Activated B cell treated with CpG ODN at 0.5 μM for 24 hours (primary cell): ENCODE measurements around the gene RYR1. TPM values are rescaled to one million over a fixed set of nuclear protein-coding genes. Genes with fewer than 3 reads are reported as not detected.

ENCODE experiments used
- ATAC-seq: fragments of 200-7000 bp; cut with Tn5 transposase; one replicate; pipeline ENCODE4 v1.10.0; 2021; ENCODE audit warnings: low read depth, mild to moderate bottlenecking, moderate library complexity
- CTCF ChIA-PET: fragments of 350-600 bp; sonication (Branson Sonifier 250); formaldehyde crosslinking; loops from one replicate; lab custom pipeline; 2021; ENCODE audit warnings: antibody characterized with exemption; lab: Charles Lee
- POLR2A ChIA-PET: fragments of 350-600 bp; sonication (Branson Sonifier 250); formaldehyde crosslinking; loops from one replicate; lab custom pipeline; 2021; ENCODE audit warnings: antibody characterized with exemption; lab: Charles Lee
- DNase-seq: peaks from one replicate; pipeline ENCODE4 v3.0.0; 2022
- H3K27ac Mint-ChIP-seq: one replicate; pipeline ENCODE4 v1.8.0; 2020; ENCODE audit warnings: mixed read lengths
- H3K27me3 Mint-ChIP-seq: one replicate; pipeline ENCODE4 v1.8.0; 2021; ENCODE audit warnings: mixed read lengths
- H3K36me3 Mint-ChIP-seq: one replicate; pipeline ENCODE4 v1.8.0; 2021; ENCODE audit warnings: low read depth, mixed read lengths
- H3K4me1 Mint-ChIP-seq: one replicate; pipeline ENCODE4 v1.8.0; 2021; ENCODE audit warnings: mixed read lengths
- H3K4me3 Mint-ChIP-seq: one replicate; pipeline ENCODE4 v1.8.0; 2020; ENCODE audit warnings: mild to moderate bottlenecking, mixed read lengths
- H3K9me3 Mint-ChIP-seq: one replicate; pipeline ENCODE4 v1.8.0; 2020; ENCODE audit warnings: mixed read lengths
- intact Hi-C: fragments of 100-400 bp; cut with micrococcal nuclease; formaldehyde crosslinking; loops from one replicate; pipeline ENCODE4 v1.15.1; 2024
- total RNA-seq: library from RNA; stranded (reverse); gene quantifications from 2 replicates; pipeline ENCODE4 v1.2.3, GENCODE V29; 2022
- TF ChIP-seq, protein P1 (sequence below): fragments of 200-600 bp; IDR thresholded peaks from one replicate; pipeline ENCODE4 v1.8.0; 2022; ENCODE audit warnings: antibody characterized with exemption, mild to moderate bottlenecking

Gene RYR1
- total RNA-seq, 1 donor from 2014 or later: 4.1 TPM

DNA sequence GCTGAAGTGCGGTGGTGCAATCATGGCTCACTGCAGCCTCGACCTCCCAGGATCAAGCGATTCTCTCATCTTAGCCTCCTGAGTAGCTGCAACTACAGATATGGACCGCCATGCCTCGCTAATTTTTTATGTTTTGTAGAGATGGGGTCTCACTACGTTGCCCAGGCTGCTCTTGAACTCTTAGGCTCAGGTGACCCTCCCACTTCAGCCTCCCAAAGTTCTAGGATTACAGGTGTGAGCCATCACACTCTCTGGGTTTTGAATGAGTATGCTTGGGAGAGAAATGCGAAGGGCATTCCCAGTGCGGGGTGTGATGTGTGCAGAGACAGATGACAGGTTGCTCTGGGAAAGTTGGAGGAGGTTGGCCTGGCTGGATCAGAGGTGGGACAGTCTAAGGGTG, 49.0 kb downstream of the RYR1 start:
- intact Hi-C loops: no loop called here
- Mint-ChIP-seq H3K36me3 (no peaks in the 10 kb centered on the region), H3K4me3 (no peak overlapping the region), H3K9me3 (no peaks in the 10 kb centered on the region), H3K4me1 (no peaks in the 10 kb centered on the region), H3K27me3 (peaks cover 2% of the 10 kb centered on the region), H3K27ac (no peak overlapping the region)
- ChIA-PET CTCF (no interaction called here), POLR2A (no interaction called here)
- DNase-seq: no peak
- TF ChIP-seq, protein P1, sequence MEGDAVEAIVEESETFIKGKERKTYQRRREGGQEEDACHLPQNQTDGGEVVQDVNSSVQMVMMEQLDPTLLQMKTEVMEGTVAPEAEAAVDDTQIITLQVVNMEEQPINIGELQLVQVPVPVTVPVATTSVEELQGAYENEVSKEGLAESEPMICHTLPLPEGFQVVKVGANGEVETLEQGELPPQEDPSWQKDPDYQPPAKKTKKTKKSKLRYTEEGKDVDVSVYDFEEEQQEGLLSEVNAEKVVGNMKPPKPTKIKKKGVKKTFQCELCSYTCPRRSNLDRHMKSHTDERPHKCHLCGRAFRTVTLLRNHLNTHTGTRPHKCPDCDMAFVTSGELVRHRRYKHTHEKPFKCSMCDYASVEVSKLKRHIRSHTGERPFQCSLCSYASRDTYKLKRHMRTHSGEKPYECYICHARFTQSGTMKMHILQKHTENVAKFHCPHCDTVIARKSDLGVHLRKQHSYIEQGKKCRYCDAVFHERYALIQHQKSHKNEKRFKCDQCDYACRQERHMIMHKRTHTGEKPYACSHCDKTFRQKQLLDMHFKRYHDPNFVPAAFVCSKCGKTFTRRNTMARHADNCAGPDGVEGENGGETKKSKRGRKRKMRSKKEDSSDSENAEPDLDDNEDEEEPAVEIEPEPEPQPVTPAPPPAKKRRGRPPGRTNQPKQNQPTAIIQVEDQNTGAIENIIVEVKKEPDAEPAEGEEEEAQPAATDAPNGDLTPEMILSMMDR: no peak
- ATAC-seq: no peak

DNA sequence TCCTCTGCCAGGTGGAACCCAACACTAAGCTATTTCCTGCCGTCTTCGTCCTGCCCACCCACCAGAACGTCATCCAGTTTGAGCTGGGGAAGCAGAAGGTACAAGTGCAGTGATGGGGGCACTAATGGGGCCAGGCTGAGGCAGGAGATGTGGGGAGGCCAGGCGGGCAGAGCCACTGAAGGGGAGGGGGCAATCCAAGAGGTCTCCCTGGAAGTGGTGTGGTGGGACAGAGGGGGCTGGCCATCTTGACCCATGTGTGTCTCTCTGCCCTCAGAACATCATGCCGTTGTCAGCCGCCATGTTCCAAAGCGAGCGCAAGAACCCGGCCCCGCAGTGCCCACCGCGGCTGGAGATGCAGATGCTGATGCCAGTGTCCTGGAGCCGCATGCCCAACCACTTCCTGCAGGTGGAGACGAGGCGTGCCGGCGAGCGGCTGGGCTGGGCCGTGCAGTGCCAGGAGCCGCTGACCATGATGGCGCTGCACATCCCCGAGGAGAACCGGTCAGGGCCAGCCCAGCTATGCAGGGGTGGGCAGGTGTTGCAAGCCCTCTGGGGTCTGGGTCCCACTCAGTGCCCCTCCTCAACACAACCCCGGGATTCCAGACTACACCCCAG, 49.6 kb downstream of the RYR1 start:
- Mint-ChIP-seq H3K36me3 (no peaks in the 10 kb centered on the region), H3K27me3 (peaks cover 3% of the 10 kb centered on the region), H3K9me3 (no peaks in the 10 kb centered on the region), H3K4me1 (no peaks in the 10 kb centered on the region), H3K4me3 (no peak overlapping the region), H3K27ac (no peak overlapping the region)
- intact Hi-C loops: no loop called here
- ATAC-seq (no peak), DNase-seq (no peak)
- POLR2A ChIA-PET: no interaction called here
- CTCF ChIA-PET: no interaction called here
- TF ChIP-seq, protein P1: no peak

- ChIA-PET CTCF (no interaction called here), POLR2A (interaction anchor here (0.6 kb wide), 2 partner anchors 10 to 515 kb away, joined by 4 to 7 read pairs; no protein-coding TSS in a partner anchor)
- Mint-ChIP-seq H3K27me3 (peaks cover 8% of the 10 kb centered on the region), H3K27ac (no peak overlapping the region), H3K36me3 (no peaks in the 10 kb centered on the region), H3K4me3 (no peak overlapping the region), H3K4me1 (no peaks in the 10 kb centered on the region), H3K9me3 (no peaks in the 10 kb centered on the region)
- intact Hi-C loops: no loop called here
- TF ChIP-seq, protein P1: no peak
- DNase-seq (no peak), ATAC-seq (no peak)
Observed at GRCh38 chr19:38484747-38485146, 51.3 kb downstream of the RYR1 start.

- Mint-ChIP-seq H3K4me3 (no peak overlapping the region), H3K4me1 (no peaks in the 10 kb centered on the region), H3K9me3 (peaks cover 2% of the 10 kb centered on the region), H3K27ac (no peak overlapping the region), H3K27me3 (peaks cover 14% of the 10 kb centered on the region), H3K36me3 (no peaks in the 10 kb centered on the region)
- TF ChIP-seq, protein P1: no peak
- ChIA-PET CTCF (no interaction called here), POLR2A (no interaction called here)
- intact Hi-C loops: no loop called here
- DNase-seq (no peak), ATAC-seq (no peak)
Observed at GRCh38 chr19:38485541-38486285, 52.2 kb downstream of the RYR1 start.

GRCh38 chr19:38486731-38487336, 53.3 kb downstream of the RYR1 start:
- DNase-seq: no peak
- H3K36me3 Mint-ChIP-seq: no peaks in the 10 kb centered on the region
- no peak overlapping the region for H3K27ac Mint-ChIP-seq
- peaks cover 3% of the 10 kb centered on the region for H3K4me1 Mint-ChIP-seq
- CTCF ChIA-PET: no interaction called here
- POLR2A ChIA-PET: no interaction called here
- peaks cover 5% of the 10 kb centered on the region for H3K9me3 Mint-ChIP-seq
- intact Hi-C loops: no loop called here
- TF ChIP-seq, protein P1: no peak
- peaks cover 18% of the 10 kb centered on the region for H3K27me3 Mint-ChIP-seq
- ATAC-seq: no peak
- no peak overlapping the region for H3K4me3 Mint-ChIP-seq
